RCC 7860 (cell line): ENCODE measurements around the gene TBRG4.

Experiments
- DNase-seq: peaks from one replicate; pipeline ENCODE4 v3.0.0-alpha.2; 2015; ENCODE audit warnings: low spot score
- FAIRE-seq: peaks from 2 replicates; lab custom pipeline; 2012; peaks lifted over from hg19 to GRCh38; lab: Jason Lieb, UNC

Gene TBRG4

GRCh38 chr7:45146531-45147379 lies 35.3 kb upstream of the TBRG4 start:
- DNase-seq (no peak), FAIRE-seq (no peak)

- FAIRE-seq: no peak
- no peak for DNase-seq
Measured at GRCh38 chr7:45145881-45146280, 34.4 kb upstream of the TBRG4 start.

DNA sequence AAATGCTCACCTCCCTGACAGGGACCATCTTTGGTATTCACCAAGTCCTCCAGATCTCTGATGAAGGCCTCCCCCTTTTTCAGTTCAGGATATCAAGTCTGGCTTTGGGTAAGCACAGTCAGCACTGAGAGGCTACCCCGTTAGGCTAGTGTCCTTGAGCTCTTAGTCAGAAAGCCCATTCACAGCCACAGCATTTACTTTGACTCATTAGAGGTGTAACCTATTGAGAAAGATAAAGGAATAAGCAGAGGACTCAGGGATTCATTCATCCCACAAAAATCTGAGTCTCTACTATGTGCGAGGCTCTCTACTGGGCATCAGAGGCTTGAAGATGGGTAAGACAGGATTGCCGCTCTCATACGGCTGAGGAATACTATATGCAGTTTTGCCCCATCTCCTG lies 32.1 kb upstream of the TBRG4 start:
- DNase-seq: peak; percentile 18
- no peak for FAIRE-seq

DNA sequence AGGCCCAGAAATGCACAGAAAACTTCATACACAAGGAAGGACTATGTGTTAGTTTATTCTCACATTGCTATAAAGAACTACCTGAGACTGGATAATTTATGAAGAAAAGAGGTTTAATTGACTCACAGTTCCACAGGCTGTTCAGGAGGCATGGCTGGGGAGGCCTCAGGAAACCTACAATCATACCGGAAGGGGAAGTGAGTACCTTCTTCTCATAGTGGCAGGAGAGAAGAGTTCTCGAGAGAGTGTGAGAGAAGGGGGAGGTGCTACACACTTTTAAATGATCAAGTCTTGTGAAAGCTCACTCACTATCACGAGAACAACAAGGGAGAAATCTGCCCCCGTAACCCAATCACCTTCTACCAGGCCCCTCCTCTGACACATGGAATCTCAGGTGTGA lies 29.3 kb upstream of the TBRG4 start:
- DNase-seq (no peak), FAIRE-seq (no peak)

DNA sequence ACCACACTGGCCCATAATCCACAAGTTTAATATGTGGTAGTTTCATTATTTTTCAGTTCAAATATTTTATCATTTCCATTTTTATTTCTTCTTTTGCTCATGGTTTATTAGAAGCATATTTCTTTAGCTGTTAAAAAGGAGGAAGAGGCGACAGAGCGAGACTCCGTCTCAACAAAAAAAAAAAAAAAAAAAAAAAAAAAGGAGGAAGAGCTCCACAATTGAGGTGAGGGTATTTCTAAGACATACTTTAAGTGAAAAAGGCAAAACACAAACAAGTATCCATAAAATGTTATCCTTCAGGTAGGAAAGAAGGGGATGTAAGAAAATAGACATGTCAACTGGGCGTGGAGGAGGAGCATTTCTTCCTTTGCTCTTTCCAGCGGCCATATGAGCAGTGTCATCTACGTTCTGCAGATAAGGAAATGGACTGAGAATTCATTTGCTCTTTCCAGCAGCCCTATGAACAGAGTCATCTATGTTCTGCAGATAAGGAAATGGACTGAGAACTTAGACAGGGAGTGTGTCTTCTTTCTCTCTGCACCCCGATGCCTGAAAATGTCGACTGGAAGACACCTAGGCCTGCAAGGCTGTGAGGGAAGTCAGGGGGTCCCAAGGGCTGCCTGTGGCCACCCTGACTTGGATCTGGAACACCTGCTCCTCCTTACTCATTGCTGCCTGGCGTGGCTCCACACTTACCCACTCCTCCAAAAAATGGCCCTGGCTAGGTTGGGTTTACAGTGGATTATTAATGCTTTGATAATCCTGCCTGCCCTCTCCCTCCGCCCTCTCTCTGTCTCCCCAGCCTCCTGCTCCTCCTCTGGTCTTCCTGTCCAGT lies 27.2 kb upstream of the TBRG4 start:
- DNase-seq (no peak), FAIRE-seq (no peak)

- peak; percentile 61 for DNase-seq
- peak; percentile 66 for FAIRE-seq
Measured at GRCh38 chr7:45136106-45137060, 24.9 kb upstream of the TBRG4 start.

DNA sequence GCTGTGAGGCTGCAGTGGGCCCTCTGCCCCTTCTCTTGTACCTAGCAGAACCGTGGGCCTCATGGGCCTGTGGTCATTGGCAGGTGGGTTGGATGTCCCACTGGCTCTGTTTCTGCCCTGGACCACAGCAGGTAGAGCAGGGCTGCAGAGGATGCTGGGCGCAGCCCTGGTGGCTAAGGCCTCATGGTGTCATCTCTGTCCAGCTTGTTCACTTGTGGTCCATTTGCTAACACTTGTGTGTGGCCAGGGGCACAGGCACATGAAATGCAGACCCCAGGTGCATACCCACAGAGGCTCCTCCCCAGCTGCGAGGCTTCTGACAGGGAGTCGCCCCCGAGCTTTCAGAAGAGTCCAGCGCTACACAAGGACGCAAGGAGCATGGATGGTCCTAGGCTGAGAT lies 22.4 kb upstream of the TBRG4 start:
- FAIRE-seq: no peak
- no peak for DNase-seq

DNA sequence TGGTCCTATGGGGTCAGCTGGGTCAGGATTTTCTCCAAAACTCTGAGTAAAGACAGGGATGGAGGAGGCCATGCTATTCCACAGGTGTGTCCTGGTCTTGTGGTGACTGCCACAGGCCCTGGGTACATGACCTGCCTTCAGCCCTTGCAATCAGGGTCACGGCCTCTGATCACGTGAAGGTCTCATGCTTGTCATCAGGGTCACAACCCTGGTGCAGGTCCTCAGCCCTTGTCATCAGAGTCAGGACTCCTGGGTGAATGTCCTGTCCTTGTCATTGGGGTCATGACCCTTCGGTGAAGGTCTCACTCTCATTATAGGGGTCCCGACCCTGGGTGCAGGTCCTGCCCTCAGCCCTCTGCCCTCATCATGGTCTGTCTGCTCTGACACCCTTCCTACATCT lies 21.9 kb upstream of the TBRG4 start:
- DNase-seq (no peak), FAIRE-seq (no peak)

- DNase-seq (no peak), FAIRE-seq (no peak)
Measured at GRCh38 chr7:45132708-45133320, 21.3 kb upstream of the TBRG4 start.

DNA sequence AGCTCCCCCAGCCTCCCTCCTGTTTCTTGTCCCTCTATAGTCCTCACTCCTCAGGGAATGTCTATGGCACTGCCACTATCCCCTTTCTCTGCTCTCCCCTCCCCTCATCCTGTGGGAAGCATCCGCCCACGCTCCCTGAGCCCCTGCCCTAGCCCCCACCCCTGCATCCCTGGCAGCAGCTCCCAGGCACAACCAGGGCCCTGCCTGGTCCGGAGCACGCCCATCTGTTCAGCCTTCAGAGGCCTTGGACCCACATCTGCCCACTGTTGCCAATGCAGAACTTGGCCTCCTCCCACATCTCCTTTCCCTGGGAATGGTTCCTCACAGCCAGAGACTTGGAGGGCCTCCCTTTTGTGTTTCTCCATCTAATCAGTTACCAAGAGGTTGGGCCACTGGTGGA lies 20.4 kb upstream of the TBRG4 start:
- FAIRE-seq (no peak), DNase-seq (no peak)

DNA sequence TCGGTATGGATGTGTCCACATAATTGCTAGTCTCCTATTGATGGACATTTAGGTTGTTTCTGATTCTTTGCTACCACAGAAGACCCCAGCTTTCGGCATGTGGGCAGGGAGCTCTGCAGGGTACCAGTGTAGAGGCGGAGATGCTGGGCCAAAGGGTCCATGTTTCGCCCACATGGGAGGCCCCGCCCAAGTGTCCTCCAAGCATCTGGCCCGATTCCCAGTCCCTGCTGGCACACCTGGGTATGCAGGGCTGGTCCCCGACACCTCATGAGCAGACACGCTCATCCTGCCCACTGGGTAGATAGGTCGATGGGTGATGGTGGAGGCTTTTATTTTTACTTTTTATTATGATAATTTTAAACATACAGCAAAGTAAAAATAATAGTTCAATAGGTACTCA lies 19.4 kb upstream of the TBRG4 start:
- FAIRE-seq (no peak), DNase-seq (no peak)

DNA sequence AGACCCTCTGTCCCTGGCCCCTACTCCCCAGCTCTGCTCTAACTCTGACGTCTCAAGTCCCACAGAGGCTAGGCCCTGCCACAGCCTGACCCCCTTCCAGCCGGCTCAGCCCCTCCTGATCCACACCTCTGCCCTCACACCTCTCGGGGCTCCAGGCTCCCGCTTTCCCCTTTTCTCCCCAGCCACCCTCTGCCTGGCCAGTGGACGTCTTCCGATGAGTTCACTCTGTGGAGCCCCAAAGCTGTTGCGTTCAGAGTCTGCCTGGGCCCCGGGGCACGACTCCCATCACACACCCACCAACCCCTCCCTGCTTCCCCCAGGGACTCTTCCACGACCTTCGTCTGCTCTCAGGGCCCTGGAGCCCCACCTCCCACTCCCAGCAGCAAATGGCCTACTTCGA lies 18.4 kb upstream of the TBRG4 start:
- FAIRE-seq (no peak), DNase-seq (no peak)

DNA sequence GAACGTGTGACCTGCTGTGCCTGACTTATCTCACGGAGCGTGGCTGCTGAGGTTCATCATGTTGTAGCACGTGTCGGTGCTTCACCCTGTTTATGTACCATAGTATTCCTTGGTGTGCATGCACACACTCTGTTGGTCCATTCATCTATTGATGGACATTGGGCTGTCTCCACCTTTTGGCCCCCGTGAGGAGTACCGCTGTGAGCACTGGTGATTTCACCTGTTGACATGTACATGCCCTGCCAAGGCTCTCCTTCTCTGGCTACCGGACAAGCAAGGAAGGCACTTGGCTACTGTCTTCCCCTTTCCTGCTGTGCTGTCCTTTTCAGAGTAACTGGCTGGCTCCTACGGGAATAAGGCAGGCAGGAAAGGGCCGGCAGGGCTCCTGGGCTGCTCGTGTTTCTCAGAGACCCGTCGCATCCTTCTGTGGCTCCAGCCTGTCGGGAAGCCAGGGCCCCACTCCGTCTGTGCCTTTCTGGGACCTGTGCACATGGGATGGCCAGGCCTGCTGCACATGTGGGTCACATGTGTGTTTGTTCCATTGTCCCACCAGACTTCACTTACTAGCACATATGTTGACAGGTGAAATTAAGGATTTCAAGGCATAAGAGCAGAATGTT lies 17.8 kb upstream of the TBRG4 start:
- FAIRE-seq (no peak), DNase-seq (no peak)

DNA sequence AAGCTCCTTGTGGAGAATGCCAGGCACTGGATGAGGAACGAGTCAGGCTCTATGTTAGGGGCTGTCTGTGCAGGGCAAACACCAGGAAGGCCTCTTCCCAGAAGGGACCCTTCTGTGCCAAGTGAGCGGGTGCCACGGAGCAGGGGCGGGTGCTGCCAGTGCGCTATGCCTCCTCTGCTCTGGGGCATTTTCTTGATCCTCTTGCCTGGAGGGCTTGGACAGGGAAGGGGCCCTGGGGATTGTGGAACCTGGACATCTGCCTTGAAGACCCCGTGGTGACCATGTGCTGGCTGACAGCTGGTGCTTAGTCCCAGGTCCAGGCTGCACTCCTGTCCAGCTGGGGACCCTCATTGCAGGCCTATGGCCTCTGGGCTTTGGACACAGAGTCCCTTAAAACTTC lies 15.4 kb upstream of the TBRG4 start:
- DNase-seq (no peak), FAIRE-seq (no peak)

GRCh38 chr7:45126201-45126600 lies 14.7 kb upstream of the TBRG4 start:
- DNase-seq (no peak), FAIRE-seq (no peak)

DNA sequence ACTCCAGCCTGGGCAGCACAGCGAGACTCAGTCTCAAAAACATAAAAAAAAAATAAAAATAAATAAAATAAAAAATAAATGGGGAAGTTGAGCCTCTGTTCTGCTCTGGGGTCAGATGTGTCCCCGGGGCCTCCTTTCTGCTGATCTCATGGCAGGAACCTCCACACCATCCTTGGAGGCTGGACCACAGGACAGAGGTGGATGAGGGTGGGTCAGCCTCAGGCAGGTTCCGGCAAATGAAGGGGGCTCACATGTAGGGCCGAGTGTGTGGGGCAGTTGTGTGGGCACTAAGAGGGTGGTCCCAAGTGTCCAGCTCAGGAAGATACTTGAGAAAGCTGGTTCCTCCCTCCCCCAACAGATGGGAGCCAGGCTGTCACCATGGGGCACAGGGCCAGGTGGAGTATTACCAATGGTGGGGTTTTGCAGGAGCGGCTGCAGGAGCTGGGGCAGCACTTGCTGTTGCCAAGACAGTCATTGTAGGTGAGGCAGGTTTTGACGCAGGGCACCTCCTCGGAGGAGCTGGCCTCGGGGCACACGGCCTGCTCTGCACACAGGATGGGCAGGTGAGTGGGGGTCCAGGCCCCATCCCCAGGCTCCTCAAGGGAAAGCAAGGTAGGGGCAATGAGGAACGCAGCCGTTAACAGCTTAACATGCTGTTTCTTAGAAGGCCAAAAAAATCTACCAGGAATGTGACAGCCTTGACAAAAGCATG lies 13.9 kb upstream of the TBRG4 start:
- FAIRE-seq: no peak
- no peak for DNase-seq

- no peak for FAIRE-seq
Measured at GRCh38 chr7:45123913-45124710, 12.6 kb upstream of the TBRG4 start.

GRCh38 chr7:45122975-45123860 lies 11.7 kb upstream of the TBRG4 start:
- no peak for DNase-seq
- FAIRE-seq: no peak

More at GRCh38 chr7:45123913-45124710, 12.6 kb upstream of the TBRG4 start:
- DNase-seq: no peak
